OCI-LY7 (cell line): ENCODE results near the gene MEF2A. TPM values are rescaled to one million over a fixed set of nuclear protein-coding genes. Genes with fewer than 3 reads are reported as not detected.

ENCODE experiments used
- BruUV-seq: library from RNA; stranded (reverse); fragments of 400-500 nt; replicated peaks from 2 replicates; lab custom pipeline; 2021; lab: Mats Ljungman, UMichigan
- CTCF ChIA-PET: fragments of 300-600 bp; sonication (Branson Sonifier 250); formaldehyde crosslinking; loops from one replicate; lab custom pipeline; 2022; ENCODE audit warnings: antibody characterized with exemption; ENCODE audit not compliant: unreplicated experiment; lab: Charles Lee
- POLR2A ChIA-PET: fragments of 300-600 bp; sonication (Branson Sonifier 250); formaldehyde crosslinking; loops from one replicate; lab custom pipeline; 2022; ENCODE audit warnings: antibody characterized with exemption; lab: Charles Lee
- DNase-seq: peaks from one replicate; pipeline ENCODE4 v3.0.0-alpha.2; 2015; ENCODE audit warnings: low spot score
- H2AFZ ChIP-seq: fragments of 200-600 bp; sonication (generic), shearing (Covaris generic); 2 replicates; pipeline ENCODE4 v1.6.1; 2014; ENCODE audit warnings: mild to moderate bottlenecking, antibody characterized with exemption, low read length, moderate library complexity
- H3K27ac ChIP-seq: fragments of 200-600 bp; sonication (generic); 2 replicates; pipeline ENCODE4 v1.5.1; 2014; ENCODE audit warnings: mixed run types, low read depth, mild to moderate bottlenecking, moderate library complexity, low read length, inconsistent platforms; ENCODE audit not compliant: poor library complexity, severe bottlenecking
- H3K36me3 ChIP-seq: fragments of 200-600 bp; sonication (generic); 2 replicates; pipeline ENCODE4 v1.6.1; 2014; ENCODE audit warnings: mild to moderate bottlenecking, antibody characterized with exemption, low read length, moderate library complexity, mixed read lengths; ENCODE audit not compliant: insufficient read depth
- H3K4me1 ChIP-seq: fragments of 200-600 bp; sonication (generic); 2 replicates; pipeline ENCODE4 v1.5.1; 2014; ENCODE audit warnings: mild to moderate bottlenecking, low read length; ENCODE audit not compliant: insufficient read depth, poor library complexity, severe bottlenecking
- H3K4me2 ChIP-seq: fragments of 200-600 bp; sonication (generic); 2 replicates; pipeline ENCODE4 v1.6.1; 2014; ENCODE audit warnings: mild to moderate bottlenecking, low read length
- H3K4me3 ChIP-seq: fragments of 200-600 bp; sonication (generic); 2 replicates; pipeline ENCODE4 v1.5.1; 2014; ENCODE audit warnings: mild to moderate bottlenecking, low read depth, low read length; ENCODE audit not compliant: poor library complexity, severe bottlenecking
- H3K79me2 ChIP-seq: fragments of 200-600 bp; sonication (generic); 2 replicates; pipeline ENCODE4 v1.6.1; 2016; ENCODE audit warnings: low read depth, mild to moderate bottlenecking, low read length, moderate library complexity, mixed read lengths; ENCODE audit not compliant: insufficient read depth
- H3K9me2 ChIP-seq: fragments of 200-600 bp; sonication (generic); 2 replicates; pipeline ENCODE4 v1.6.1; 2016; ENCODE audit warnings: mild to moderate bottlenecking, low read length, mixed read lengths; ENCODE audit not compliant: insufficient read depth
- H3K9me3 ChIP-seq: fragments of 200-600 bp; sonication (generic); 2 replicates; pipeline ENCODE4 v1.6.1; 2014; ENCODE audit warnings: mild to moderate bottlenecking, mixed run types, low read length, mixed read lengths
- H4K20me1 ChIP-seq: fragments of 200-600 bp; sonication (generic); 2 replicates; pipeline ENCODE4 v1.6.1; 2014; ENCODE audit warnings: mild to moderate bottlenecking, antibody characterized with exemption, low read length, moderate library complexity, mixed read lengths; ENCODE audit not compliant: insufficient read depth
- EZH2phosphoT487 ChIP-seq: fragments of 200-600 bp; sonication (generic); IDR thresholded peaks from 2 replicates; pipeline ENCODE4 v1.6.1; 2018; ENCODE audit warnings: low read depth, borderline replicate concordance, mild to moderate bottlenecking, mixed run types, antibody characterized with exemption, low read length, moderate library complexity, mixed read lengths
- intact Hi-C: fragments of 100-400 bp; cut with micrococcal nuclease; formaldehyde crosslinking; loops from one replicate; pipeline ENCODE4 v1.10.0; 2022; ENCODE audit not compliant: unreplicated experiment
- total RNA-seq, 2 experiments: library from RNA; depleted of rRNA in 1 of 2; stranded (reverse); fragments of >200 nt in 1 of 2; shearing (Covaris generic) in 1 of 2; gene quantifications; 2 replicates each; pipeline ENCODE4 v1.2.3, GENCODE V29; 2014 to 2022
- TF ChIP-seq, protein P1 (sequence below): fragments of 200-600 bp; sonication (generic); conservative IDR thresholded peaks from 2 replicates; pipeline ENCODE4 v1.5.1; 2014; ENCODE audit warnings: mild to moderate bottlenecking, antibody characterized with exemption, low read length, moderate library complexity, mixed read lengths

Gene MEF2A
- total RNA-seq, 2 experiments from 2014 or later = 28.0 to 38.2 TPM

DNA sequence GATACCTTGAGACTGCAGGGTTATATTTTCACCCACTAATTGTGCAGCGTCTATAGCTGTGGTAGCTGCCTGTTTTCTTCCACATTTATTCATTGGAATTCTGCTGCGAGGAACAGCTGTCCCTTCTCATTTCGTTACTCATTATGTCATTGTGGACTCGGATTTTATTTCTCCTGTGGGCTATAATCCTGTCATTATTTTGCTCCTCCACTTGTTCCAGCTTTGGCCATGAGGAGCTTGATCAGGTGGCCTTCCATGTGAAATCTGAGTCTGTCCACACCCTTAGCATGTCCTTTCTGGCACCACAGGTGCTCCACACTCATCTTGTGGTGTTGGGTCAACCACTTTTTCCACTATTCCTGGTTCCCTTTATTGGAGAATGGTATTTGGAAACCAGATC, 152.6 kb downstream of the MEF2A start:
- DNase-seq = no peak
- ChIA-PET POLR2A (interaction anchor here (1.0 kb wide), 1 partner anchor 15 kb away, joined by 6 read pairs; the partner anchor contains the start of gene LYSMD4), CTCF (no interaction called here)
- intact Hi-C loops = no loop called here
- no TSS peak for BruUV-seq
- Histone ChIP-seq H2AFZ (no peak overlapping the region), H3K9me3 (no peaks in the 10 kb centered on the region), H3K4me3 (no peak overlapping the region), H3K4me2 (no peak overlapping the region), H3K36me3 (0 out of 2 replicates have a peak, but pooled peaks cover 7% of the 10 kb centered on the region), H3K27ac (no peak overlapping the region), H3K4me1 (peaks cover 13% of the 10 kb centered on the region), H4K20me1 (no peaks in the 10 kb centered on the region), H3K9me2 (no peaks in the 10 kb centered on the region), H3K79me2 (no peaks in the 10 kb centered on the region)
- TF ChIP-seq EZH2phosphoT487 = no peak
- TF ChIP-seq, protein P1, sequence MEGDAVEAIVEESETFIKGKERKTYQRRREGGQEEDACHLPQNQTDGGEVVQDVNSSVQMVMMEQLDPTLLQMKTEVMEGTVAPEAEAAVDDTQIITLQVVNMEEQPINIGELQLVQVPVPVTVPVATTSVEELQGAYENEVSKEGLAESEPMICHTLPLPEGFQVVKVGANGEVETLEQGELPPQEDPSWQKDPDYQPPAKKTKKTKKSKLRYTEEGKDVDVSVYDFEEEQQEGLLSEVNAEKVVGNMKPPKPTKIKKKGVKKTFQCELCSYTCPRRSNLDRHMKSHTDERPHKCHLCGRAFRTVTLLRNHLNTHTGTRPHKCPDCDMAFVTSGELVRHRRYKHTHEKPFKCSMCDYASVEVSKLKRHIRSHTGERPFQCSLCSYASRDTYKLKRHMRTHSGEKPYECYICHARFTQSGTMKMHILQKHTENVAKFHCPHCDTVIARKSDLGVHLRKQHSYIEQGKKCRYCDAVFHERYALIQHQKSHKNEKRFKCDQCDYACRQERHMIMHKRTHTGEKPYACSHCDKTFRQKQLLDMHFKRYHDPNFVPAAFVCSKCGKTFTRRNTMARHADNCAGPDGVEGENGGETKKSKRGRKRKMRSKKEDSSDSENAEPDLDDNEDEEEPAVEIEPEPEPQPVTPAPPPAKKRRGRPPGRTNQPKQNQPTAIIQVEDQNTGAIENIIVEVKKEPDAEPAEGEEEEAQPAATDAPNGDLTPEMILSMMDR = no peak

DNA sequence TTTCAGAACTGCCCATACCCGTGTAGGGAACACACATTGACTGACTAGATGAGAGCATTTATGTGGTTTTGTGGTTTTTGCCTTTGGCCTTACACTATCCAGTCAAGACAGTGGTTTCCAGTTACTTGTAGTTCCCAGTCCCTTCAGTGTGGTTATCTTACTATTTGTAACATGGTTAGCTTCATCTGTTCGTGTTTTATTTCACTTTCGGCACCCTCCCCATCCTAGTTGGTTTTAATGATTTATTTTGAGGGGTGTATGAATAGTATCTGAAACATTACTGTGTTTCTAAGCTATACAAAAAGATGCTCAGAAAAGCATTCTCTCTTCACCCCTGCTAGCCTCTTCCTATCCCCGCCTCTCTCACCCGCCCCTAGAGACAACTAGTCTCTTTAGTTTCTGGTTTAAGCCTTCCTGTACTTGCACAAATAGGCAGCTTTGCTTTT, 153.3 kb downstream of the MEF2A start:
- Histone ChIP-seq H3K9me2 (no peaks in the 10 kb centered on the region), H3K79me2 (no peaks in the 10 kb centered on the region), H2AFZ (no peak overlapping the region), H3K4me3 (no peak overlapping the region), H3K4me1 (peaks cover 13% of the 10 kb centered on the region), H3K36me3 (0 out of 2 replicates have a peak, but pooled peaks cover 7% of the 10 kb centered on the region), H3K4me2 (no peak overlapping the region), H3K27ac (no peak overlapping the region), H3K9me3 (no peaks in the 10 kb centered on the region), H4K20me1 (no peaks in the 10 kb centered on the region)
- CTCF ChIA-PET = no interaction called here
- TF ChIP-seq, protein P1 = no peak
- TF ChIP-seq EZH2phosphoT487 = no peak
- no peak for DNase-seq
- intact Hi-C loops = no loop called here
- POLR2A ChIA-PET = interaction anchor here (0.7 to 1.0 kb wide), 2 partner anchors 14 to 37 kb away, joined by 3 to 6 read pairs; partner anchors contain the start of gene LYSMD4
- BruUV-seq = no TSS peak

DNA sequence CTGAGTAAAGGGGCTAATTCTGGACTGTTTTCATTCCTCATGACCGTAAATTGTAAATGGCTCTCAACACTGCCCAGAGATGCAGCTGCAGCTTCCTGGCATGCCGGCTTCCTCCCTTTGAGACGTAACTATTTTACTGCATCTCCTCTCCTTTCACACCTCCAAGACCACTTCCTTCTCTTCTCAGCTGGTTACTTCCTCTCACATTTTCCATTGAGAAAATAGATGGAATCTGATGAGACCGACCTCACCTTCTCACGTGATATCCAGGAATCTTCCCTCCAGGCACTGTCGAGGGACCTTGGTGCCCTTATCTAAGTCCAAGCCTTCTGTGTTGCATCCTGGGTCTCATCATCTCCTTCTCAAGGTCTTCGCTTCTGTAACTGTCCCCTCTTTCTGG, 154.7 kb downstream of the MEF2A start:
- intact Hi-C loops = no loop called here
- H3K9me3 ChIP-seq = no peaks in the 10 kb centered on the region
- H3K27ac ChIP-seq = no peak overlapping the region
- H3K36me3 ChIP-seq = no peaks in the 10 kb centered on the region
- ChIA-PET POLR2A (no interaction called here), CTCF (no interaction called here)
- H3K4me3 ChIP-seq = no peak overlapping the region
- H4K20me1 ChIP-seq = no peaks in the 10 kb centered on the region
- TF ChIP-seq, protein P1 = no peak
- TF ChIP-seq EZH2phosphoT487 = no peak
- H3K4me1 ChIP-seq = peaks cover 13% of the 10 kb centered on the region
- no peak for DNase-seq
- H3K9me2 ChIP-seq = no peaks in the 10 kb centered on the region
- no peaks in the 10 kb centered on the region for H3K79me2 ChIP-seq
- BruUV-seq = no TSS peak
- H2AFZ ChIP-seq = no peak overlapping the region
- peak overlapping the region; percentile 6; the same call in 1 of the 2 replicates for H3K4me2 ChIP-seq
